ENCODE results near the gene ERP44. TPM values are rescaled to one million over a fixed set of nuclear protein-coding genes. Genes with fewer than 3 reads are reported as not detected.

ERP44 gene
- total RNA-seq, 1 experiment from 2014 or later = 9.4 TPM

GRCh38 chr9:100120286-100120685 lies 21.5 kb upstream of the ERP44 start:
- Histone ChIP-seq H3K9ac (ENCODE audit: low read length) (no peak overlapping the region), H3K9me2 (ENCODE audit: insufficient read depth) (no peaks in the 10 kb centered on the region), H3K36me3 (ENCODE audit: control insufficient read depth in 1 of 2, insufficient read depth in 2 of 2, low read length in 2 of 2) (peaks cover 0 to 4% of the 10 kb centered on the region in 2 experiments; a peak in 1 of 4 replicates), H3K27me3 (ENCODE audit: insufficient read depth, low read length) (no peaks in the 10 kb centered on the region), H4K20me1 (ENCODE audit: insufficient read depth) (no peaks in the 10 kb centered on the region), H2AFZ (ENCODE audit: low read depth, low read length, poor library complexity, severe bottlenecking) (no peak overlapping the region), H3K9me3 (ENCODE audit: control insufficient read depth in 1 of 2, insufficient read depth in 1 of 2, low read depth in 1 of 2, low read length in 2 of 2) (0 out of 4 replicates have a peak, but pooled peaks cover 0 to 2% of the 10 kb centered on the region in 2 experiments), H3K4me3 (replicated peaks in 1 of 2; ENCODE audit: low read depth in 1 of 2, low read length in 2 of 2) (no peak overlapping the region), H3K4me1 (ENCODE audit: control insufficient read depth in 1 of 2, insufficient read depth in 2 of 2, low read length in 2 of 2) (no peaks in the 10 kb centered on the region), H3K79me2 (ENCODE audit: insufficient read depth, low read length) (peaks cover 11% of the 10 kb centered on the region; the same call in 1 of the 2 replicates), H3K4me2 (ENCODE audit: low read length) (no peak overlapping the region), H3K27ac (ENCODE audit: low read depth, low read length) (no peak overlapping the region)
- intact Hi-C loops (cut with micrococcal nuclease) = no loop called here
- no peak for TF ChIP-seq ZFX (IDR thresholded peaks at IDR 0.05)
- TF ChIP-seq FOSL1 (IDR thresholded peaks at IDR 0.05; ENCODE audit: low read depth) = no peak
- TF ChIP-seq RAD21 (IDR thresholded peaks at IDR 0.05; ENCODE audit: low read depth) = no peak
- no peak for TF ChIP-seq ZNF274 (IDR thresholded peaks at IDR 0.05; ENCODE audit: low read depth, low read length)
- no peak for TF ChIP-seq SRF (IDR thresholded peaks at IDR 0.05; ENCODE audit: low read depth)
- TF ChIP-seq SIN3A (IDR thresholded peaks at IDR 0.05; ENCODE audit: low read depth) = no peak
- TF ChIP-seq POLR2AphosphoS5 (IDR thresholded peaks at IDR 0.05; ENCODE audit: low read depth, low read length) = no peak
- TF ChIP-seq TCF7L2 (IDR thresholded peaks at IDR 0.05; ENCODE audit: borderline replicate concordance, extremely low read depth, insufficient read depth, insufficient read length) = no peak
- no peak for TF ChIP-seq CBX3 (IDR thresholded peaks at IDR 0.05; ENCODE audit: low read depth)
- DNase-seq (ENCODE audit: low read depth, low spot score) = no peak
- CTCF ChIA-PET = no interaction called here
- RAD21 ChIA-PET (ENCODE audit: low non-redundant PET in 1 of 2, low total read pairs in 2 of 2, uncharacterized antibody in 2 of 2, unreplicated experiment in 2 of 2) = no interaction called here
- no TSS peak for BruUV-seq (replicated peaks)
- ATAC-seq = no peak
- POLR2A ChIA-PET = no interaction called here

GRCh38 chr9:100117316-100117715 lies 18.5 kb upstream of the ERP44 start:
- CTCF ChIA-PET = no interaction called here
- Histone ChIP-seq H4K20me1 (ENCODE audit: insufficient read depth) (no peaks in the 10 kb centered on the region), H3K9me2 (ENCODE audit: insufficient read depth) (no peaks in the 10 kb centered on the region), H3K79me2 (ENCODE audit: insufficient read depth, low read length) (peaks cover 5% of the 10 kb centered on the region), H3K4me1 (ENCODE audit: control insufficient read depth in 1 of 2, insufficient read depth in 2 of 2, low read length in 2 of 2) (no peaks in the 10 kb centered on the region), H3K27ac (ENCODE audit: low read depth, low read length) (no peak overlapping the region), H3K9me3 (ENCODE audit: control insufficient read depth in 1 of 2, insufficient read depth in 1 of 2, low read depth in 1 of 2, low read length in 2 of 2) (0 out of 4 replicates have a peak, but pooled peaks cover 0 to 2% of the 10 kb centered on the region in 2 experiments), H2AFZ (ENCODE audit: low read depth, low read length, poor library complexity, severe bottlenecking) (no peak overlapping the region), H3K36me3 (ENCODE audit: control insufficient read depth in 1 of 2, insufficient read depth in 2 of 2, low read length in 2 of 2) (peaks cover 0 to 4% of the 10 kb centered on the region in 2 experiments; a peak in 1 of 4 replicates), H3K9ac (ENCODE audit: low read length) (no peak overlapping the region), H3K4me3 (replicated peaks in 1 of 2; ENCODE audit: low read depth in 1 of 2, low read length in 2 of 2) (no peak overlapping the region), H3K27me3 (ENCODE audit: insufficient read depth, low read length) (no peaks in the 10 kb centered on the region), H3K4me2 (ENCODE audit: low read length) (no peak overlapping the region)
- no peak for DNase-seq (ENCODE audit: low read depth, low spot score)
- POLR2A ChIA-PET = no interaction called here
- no peak for ATAC-seq
- RAD21 ChIA-PET (ENCODE audit: low non-redundant PET in 1 of 2, low total read pairs in 2 of 2, uncharacterized antibody in 2 of 2, unreplicated experiment in 2 of 2) = no interaction called here
- no TSS peak for BruUV-seq (replicated peaks)
- TF ChIP-seq SP1 (IDR thresholded peaks at IDR 0.05; ENCODE audit: low read depth) (no peak), ZNF274 (IDR thresholded peaks at IDR 0.05; ENCODE audit: low read depth, low read length) (no peak), ELF1 (IDR thresholded peaks at IDR 0.05; ENCODE audit: borderline replicate concordance, low read depth) (no peak), ATF3 (IDR thresholded peaks at IDR 0.05) (no peak), JUND (IDR thresholded peaks at IDR 0.05) (no peak), ZFX (IDR thresholded peaks at IDR 0.05) (no peak), POLR2AphosphoS5 (IDR thresholded peaks at IDR 0.05; ENCODE audit: low read depth, low read length) (no peak), TCF7L2 (IDR thresholded peaks at IDR 0.05; ENCODE audit: borderline replicate concordance, extremely low read depth, insufficient read depth, insufficient read length) (no peak)
- intact Hi-C loops (cut with micrococcal nuclease) = no loop called here

All from HCT116 (cell line).